Colonic mucosa (tissue), 4 donors: ENCODE results near the gene DAPK1. TPM values are rescaled to one million over a fixed set of nuclear protein-coding genes. Genes with fewer than 3 reads are reported as not detected.

Experiments
- DNase-seq: peaks from one replicate; pipeline ENCODE4 v3.0.0-alpha.2; 2020
- H3K27ac ChIP-seq: fragments of 200-600 bp; one replicate; pipeline ENCODE4 v1.8.0; 2021
- H3K27me3 ChIP-seq: fragments of 200-600 bp; one replicate; pipeline ENCODE4 v1.8.0; 2021
- H3K36me3 ChIP-seq: fragments of 200-600 bp; one replicate; pipeline ENCODE4 v1.8.0; 2021
- H3K4me1 ChIP-seq: fragments of 200-600 bp; one replicate; pipeline ENCODE4 v1.8.0; 2021; ENCODE audit warnings: mild to moderate bottlenecking
- H3K4me3 ChIP-seq: fragments of 200-600 bp; one replicate; pipeline ENCODE4 v1.8.0; 2021
- H3K9ac ChIP-seq, 2 donors: one replicate each; pipeline ENCODE4 v1.7.0; 2013; ENCODE audit warnings: control low read depth in 2 of 2, low read depth in 2 of 2, low read length in 2 of 2
- H3K9me3 ChIP-seq: fragments of 200-600 bp; one replicate; pipeline ENCODE4 v1.8.0; 2021
- intact Hi-C: fragments of 100-400 bp; cut with DNase I; formaldehyde crosslinking; loops from one replicate; pipeline ENCODE4 v1.14.1; 2022
- total RNA-seq, 2 donors: library from RNA; stranded (reverse); fragmentation: NEBNext Ultra II Directional in 1 of 2; extraction: Animal tissue kit (Norgen Biotek cat#: 25700) in 1 of 2; gene quantifications; one replicate each; pipeline ENCODE4 v1.2.1, GENCODE V29; 2021
- TF ChIP-seq, protein P1 (sequence below): fragments of 200-600 bp; IDR thresholded peaks from one replicate; pipeline ENCODE4 v1.8.0; 2022; ENCODE audit warnings: antibody characterized with exemption, mild to moderate bottlenecking
- donor health status: healthy.
- donor health status: DM: no; HTN: no; CAD: no.
- donor health status: DM: no; HTN: no; CAD: no.

The DAPK1 gene
- total RNA-seq, 2 donors from 2014 or later: 7.9 to 17.5 TPM

GRCh38 chr9:87517732-87518131, 20.1 kb downstream of the DAPK1 start:
- no peaks in the 10 kb centered on the region for H3K4me1 ChIP-seq
- no peak for DNase-seq
- no peak overlapping the region for H3K9ac ChIP-seq
- intact Hi-C loops: no loop called here
- H3K27me3 ChIP-seq: no peaks in the 10 kb centered on the region
- H3K27ac ChIP-seq: no peak overlapping the region
- TF ChIP-seq, protein P1, sequence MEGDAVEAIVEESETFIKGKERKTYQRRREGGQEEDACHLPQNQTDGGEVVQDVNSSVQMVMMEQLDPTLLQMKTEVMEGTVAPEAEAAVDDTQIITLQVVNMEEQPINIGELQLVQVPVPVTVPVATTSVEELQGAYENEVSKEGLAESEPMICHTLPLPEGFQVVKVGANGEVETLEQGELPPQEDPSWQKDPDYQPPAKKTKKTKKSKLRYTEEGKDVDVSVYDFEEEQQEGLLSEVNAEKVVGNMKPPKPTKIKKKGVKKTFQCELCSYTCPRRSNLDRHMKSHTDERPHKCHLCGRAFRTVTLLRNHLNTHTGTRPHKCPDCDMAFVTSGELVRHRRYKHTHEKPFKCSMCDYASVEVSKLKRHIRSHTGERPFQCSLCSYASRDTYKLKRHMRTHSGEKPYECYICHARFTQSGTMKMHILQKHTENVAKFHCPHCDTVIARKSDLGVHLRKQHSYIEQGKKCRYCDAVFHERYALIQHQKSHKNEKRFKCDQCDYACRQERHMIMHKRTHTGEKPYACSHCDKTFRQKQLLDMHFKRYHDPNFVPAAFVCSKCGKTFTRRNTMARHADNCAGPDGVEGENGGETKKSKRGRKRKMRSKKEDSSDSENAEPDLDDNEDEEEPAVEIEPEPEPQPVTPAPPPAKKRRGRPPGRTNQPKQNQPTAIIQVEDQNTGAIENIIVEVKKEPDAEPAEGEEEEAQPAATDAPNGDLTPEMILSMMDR: no peak
- no peak overlapping the region for H3K4me3 ChIP-seq
- H3K9me3 ChIP-seq: no peaks in the 10 kb centered on the region
- no peaks in the 10 kb centered on the region for H3K36me3 ChIP-seq

DNA sequence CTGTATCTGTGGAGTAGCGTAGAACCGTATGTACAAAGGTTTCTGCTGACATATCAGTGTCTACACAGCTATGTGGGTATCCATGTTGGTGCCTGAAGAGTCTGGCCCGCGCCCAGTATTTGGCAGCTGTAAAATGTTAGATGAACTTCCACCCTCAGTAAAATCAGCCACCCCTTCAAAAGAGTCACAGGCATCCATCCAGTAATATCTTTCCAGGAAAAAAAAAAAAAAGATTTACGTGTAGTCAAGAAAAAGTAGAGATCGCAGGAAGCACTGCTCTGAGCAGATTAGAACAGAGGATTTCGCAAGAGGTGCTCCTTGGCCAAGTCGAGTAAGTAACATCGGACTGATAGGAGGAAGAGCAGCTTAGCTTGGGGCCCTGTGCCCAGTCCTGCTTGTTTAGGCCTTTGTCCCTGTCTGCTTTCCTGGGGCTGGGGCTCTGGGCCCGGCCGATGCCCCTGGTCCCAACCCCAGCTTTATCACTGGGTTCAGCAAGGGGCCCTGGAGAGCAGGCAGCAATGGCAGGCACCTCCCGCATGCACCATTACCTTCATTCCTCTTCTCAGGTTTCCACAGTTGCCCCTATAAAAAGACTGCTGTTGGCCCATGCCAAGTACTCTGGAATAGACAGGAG, 21.2 kb downstream of the DAPK1 start:
- H3K4me1 ChIP-seq: no peaks in the 10 kb centered on the region
- intact Hi-C loops: no loop called here
- TF ChIP-seq, protein P1: no peak
- no peak overlapping the region for H3K9ac ChIP-seq
- no peak overlapping the region for H3K27ac ChIP-seq
- peak; percentile 50 for DNase-seq
- H3K9me3 ChIP-seq: no peaks in the 10 kb centered on the region
- H3K36me3 ChIP-seq: no peaks in the 10 kb centered on the region
- H3K4me3 ChIP-seq: no peak overlapping the region
- no peaks in the 10 kb centered on the region for H3K27me3 ChIP-seq

DNA sequence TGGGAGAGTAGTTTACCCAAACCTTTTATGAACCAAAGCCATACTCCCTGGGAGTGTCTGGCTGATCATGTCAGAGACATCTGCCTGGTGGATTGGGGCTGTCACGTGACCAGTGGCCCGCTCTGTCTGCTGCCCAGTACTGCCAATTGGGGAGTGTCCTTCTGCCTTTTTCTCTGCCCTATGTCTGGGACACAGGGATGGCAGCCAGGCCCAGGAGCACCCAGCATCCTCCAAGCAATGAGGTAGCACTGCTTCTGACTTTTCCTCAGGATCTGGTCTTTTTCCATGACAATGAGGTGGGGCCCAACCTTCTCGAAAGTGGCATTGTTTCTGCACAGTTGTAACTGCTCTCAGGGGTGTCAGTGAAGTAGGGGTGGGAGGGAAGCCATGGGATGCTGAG, 21.8 kb downstream of the DAPK1 start:
- no peaks in the 10 kb centered on the region for H3K9me3 ChIP-seq
- DNase-seq: no peak
- TF ChIP-seq, protein P1: no peak
- intact Hi-C loops: no loop called here
- no peaks in the 10 kb centered on the region for H3K36me3 ChIP-seq
- no peak overlapping the region for H3K27ac ChIP-seq
- H3K4me1 ChIP-seq: no peaks in the 10 kb centered on the region
- no peaks in the 10 kb centered on the region for H3K27me3 ChIP-seq
- no peak overlapping the region for H3K4me3 ChIP-seq
- no peak overlapping the region for H3K9ac ChIP-seq

DNA sequence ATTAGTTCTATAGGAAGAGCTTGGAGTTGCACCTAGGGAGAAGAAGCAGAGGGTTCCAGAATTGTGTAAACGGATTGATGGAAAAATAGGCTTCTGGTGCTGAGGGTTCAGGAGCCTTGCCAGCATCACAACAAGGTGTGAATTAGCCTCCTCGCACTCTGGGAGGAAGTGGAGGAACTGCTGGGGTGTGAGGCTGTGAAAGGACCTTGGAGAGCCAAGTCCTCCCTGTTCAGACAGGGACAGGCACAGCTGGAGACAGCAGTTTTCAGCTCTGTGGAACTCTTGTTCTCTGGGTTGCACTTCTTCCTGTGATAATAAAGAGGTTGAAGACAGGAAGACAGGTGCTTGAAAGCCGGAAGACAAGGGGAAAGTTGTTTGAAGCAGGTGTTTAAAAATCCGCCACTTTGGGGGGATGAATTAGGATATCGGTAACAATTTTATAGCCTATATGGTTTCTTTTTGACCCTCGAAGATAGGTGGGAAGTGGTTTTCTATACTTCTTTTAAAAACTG, 22.6 kb downstream of the DAPK1 start:
- Histone ChIP-seq H3K27ac (no peak overlapping the region), H3K4me3 (no peak overlapping the region), H3K4me1 (no peaks in the 10 kb centered on the region), H3K9me3 (no peaks in the 10 kb centered on the region), H3K27me3 (no peaks in the 10 kb centered on the region), H3K9ac (no peak overlapping the region), H3K36me3 (no peaks in the 10 kb centered on the region)
- DNase-seq: no peak
- intact Hi-C loops: no loop called here
- TF ChIP-seq, protein P1: no peak

GRCh38 chr9:87521834-87522233, 24.2 kb downstream of the DAPK1 start:
- Histone ChIP-seq H3K9ac (no peak overlapping the region), H3K4me3 (no peak overlapping the region), H3K4me1 (no peaks in the 10 kb centered on the region), H3K27me3 (no peaks in the 10 kb centered on the region), H3K36me3 (no peaks in the 10 kb centered on the region), H3K9me3 (no peaks in the 10 kb centered on the region), H3K27ac (no peak overlapping the region)
- intact Hi-C loops: no loop called here
- TF ChIP-seq, protein P1: no peak
- no peak for DNase-seq
